HG02938 (cell line): ENCODE data around the gene TVP23A.
A peak's percentile ranks its signal among the peaks of the same experiment; 100 is the strongest.
"Not testable (repeated sequence)": the region's sequence is repeated elsewhere in the genome, so short reads cannot be mapped to it uniquely, and the experiment has no call there.

ENCODE experiments used
- ATAC-seq: cut with Tn5 transposase; IDR thresholded peaks from one replicate; pipeline ENCODE4 v1.9.1; 2021; ENCODE audit warnings: mild to moderate bottlenecking, moderate library complexity; ENCODE audit not compliant: unreplicated experiment

TVP23A gene

DNA sequence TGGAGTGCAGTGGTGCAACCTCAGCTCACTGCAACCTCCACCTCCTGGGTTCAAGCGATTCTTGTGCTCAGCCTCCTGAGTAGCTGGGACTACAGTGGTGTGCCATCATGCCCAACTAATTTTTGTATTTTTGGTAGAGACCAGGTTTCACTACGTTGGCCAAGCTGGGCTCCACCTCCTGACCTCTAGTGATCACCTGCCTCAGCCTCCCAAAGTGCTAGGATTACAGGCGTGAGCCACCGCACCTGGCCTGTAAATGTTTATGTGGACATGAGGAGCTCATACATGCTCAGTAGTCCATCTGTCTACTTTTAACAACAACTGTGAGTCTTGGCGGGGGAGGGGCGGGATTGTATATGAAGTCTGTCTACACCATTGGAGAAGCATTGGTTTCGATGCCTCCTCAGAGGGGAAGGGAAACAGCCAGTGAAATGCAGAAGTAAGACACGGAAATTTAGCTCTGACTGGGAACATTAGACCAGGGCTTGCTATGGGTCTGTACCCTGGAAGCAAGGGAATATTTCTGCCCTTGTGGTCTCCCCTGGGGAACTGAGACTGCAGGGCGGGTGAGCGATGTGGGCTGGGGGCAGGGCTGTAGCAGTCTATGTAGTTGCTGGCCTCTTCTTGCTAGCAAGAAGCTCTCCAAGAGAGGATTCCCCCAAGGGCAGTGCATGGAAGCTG lies 65.6 kb downstream of the TVP23A start:
- ATAC-seq, result no peak

DNA sequence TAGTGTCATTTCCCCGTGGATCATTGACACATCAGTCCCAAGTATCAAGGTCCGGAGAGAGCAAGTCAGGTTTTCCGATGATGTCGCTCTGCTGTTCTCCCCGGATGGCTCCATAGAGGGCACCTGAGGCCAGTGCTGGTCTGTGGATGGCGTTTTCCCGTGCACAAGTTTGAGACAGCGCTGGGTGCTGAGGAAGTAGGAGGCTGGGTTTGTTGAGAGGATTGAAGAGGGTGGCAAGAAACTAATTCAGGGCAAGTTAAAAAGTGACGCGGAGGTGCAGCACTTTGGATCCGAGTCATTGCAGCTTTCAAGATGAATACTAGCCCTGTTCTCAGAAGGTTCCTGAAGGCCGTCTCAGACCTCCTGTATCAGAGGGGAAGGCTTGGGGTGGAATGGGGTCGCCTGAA lies 67.3 kb downstream of the TVP23A start:
- no peak for ATAC-seq

DNA sequence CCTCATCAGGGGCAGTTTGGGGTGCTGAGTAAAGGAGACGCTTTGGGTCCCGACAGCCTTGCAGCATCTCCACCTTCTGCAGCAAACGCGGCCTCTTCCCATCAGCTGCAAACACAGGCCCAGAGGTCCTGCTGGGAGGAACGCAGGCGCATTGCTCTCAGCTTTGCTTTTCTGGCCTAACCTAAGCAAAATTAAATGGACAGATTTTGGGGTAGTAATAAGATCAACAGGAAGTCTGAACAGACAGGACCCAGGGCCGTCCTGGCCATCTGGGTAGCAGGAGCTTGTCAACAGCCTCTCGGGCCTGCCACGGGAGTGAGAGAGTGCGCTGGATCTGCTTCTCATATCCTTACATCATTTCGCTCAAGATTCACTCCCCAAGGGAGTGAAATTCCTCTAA lies 67.8 kb downstream of the TVP23A start:
- no peak for ATAC-seq

DNA sequence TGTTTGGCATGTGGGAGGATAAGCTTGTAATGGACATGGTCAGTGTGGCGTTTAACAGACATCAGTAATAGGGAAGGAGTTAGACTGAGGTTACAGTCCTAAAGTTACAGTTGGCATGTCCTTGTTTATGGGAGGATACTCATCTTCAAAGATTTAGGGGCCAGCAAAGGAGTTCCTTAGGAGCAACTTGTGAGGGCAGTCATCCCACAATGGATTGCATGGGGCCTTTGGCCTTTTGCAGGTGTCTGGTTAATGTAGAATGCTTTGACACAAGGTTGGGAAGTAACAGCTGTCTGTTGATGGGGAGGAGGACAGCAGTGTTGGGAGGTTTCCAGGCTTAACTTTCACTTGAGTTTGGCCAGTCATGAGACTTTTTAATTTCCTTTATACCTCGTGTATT lies 72.8 kb downstream of the TVP23A start:
- ATAC-seq, result no peak

DNA sequence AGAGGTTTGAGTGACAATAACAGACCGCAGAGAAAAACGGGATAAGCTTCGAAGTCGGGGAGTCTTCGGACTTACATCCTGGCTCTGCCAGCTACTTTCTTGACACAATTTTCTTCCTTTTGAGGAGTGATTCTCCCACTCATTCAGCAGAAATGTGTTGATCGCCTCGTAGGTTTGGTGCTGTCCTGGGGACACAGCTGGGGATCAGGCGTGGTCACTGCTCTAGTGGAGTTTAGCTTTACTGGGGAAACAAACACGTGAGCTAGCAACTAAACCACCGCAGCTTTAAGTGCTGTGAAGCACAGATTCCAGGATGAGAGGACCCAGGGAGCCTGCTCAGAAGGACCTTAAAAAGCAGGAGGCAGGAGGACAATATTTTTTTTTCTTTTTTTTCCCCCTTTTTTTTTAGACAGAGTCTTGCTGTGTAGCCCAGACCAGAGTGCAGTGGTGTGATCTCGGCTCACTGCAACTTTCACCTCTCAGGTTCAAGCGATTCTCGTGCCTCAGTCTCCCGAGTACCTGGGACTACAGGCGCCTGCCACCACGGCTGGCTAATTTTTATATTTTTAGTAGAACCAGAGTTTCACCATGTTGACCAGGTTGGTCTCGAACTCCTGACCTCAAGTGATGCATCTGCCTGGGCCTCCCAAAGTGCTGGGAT lies 74.1 kb downstream of the TVP23A start:
- ATAC-seq, result peak; percentile 11

DNA sequence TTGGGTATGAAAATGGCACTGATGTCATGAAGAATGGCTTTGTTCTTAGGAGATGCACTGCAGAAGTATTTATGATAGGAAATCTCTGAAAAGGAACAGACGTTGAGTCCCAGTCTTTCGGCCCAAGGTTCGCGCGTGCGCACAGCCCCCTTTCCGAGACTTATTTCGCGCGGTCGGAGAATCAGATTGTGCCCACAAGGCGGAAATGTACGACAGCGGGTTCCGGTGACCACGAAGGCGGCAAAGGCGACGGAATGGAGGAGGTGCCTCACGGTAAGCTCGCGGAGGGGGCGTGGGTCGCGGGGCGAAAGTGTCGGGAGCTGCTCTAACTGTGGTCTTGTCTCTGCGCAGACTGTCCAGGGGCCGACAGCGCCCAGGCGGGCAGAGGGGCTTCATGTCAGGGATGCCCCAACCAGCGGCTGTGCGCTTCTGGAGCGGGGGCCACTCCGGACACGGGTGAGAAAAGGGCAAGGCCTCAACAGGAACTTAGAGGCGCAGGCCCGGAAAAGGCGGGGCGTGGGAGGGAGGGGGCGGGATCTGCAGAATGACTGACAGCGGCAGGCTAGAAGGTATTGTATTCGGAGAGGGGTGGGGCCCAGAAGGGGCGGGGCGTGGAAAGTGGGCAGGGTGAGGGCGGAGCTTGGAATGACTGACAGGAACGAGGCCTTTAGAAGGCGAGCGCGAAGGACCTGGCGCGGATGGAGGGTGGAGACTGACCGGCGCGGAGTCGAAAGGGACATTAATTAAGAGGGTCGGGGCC lies 74.8 kb downstream of the TVP23A start, which contains the start of gene NUBP1:
Gene NUBP1 (plus strand): TSS at position 233 of the 760 bp plus-strand sequence. CDS start 22 bp downstream, at position 255.
- ATAC-seq, result peak; percentile 72

DNA sequence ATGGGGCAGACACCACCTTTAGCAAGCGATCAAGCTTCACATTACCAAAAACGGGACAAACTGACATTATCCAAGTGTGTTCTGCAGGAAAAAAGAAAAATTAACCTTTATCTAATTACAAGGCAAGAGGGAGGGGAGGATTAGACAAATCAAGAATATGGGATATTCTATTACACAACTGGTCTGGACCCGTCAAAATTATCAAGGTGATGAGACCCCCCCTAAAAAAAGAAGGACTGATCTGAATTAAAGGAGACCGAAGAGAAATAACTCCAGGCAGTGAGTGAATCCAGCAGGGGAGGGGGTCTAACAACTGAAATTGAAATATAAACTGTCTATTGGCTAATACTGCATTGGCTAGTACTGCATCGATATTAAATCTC lies 75.4 kb downstream of the TVP23A start:
- no peak for ATAC-seq

DNA sequence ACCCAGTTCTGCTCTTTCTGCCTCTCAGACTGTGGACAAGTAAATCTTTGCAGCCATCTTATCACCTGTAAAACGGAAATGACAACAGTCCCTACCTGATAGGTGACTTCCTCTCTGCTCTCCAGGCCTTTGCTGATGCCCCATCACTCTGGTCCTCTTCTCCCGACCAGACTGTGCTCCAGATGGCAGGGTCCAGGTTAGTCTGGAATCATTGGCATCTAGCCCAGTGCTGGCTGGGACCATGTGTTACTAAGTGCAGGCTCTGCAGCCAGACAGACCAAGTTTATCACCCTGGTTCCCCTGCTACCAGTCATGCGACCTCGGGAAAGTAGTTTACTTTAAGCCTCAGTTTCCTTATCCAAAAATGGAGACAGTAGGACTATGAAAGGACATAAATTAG lies 76.8 kb downstream of the TVP23A start:
- no peak for ATAC-seq

DNA sequence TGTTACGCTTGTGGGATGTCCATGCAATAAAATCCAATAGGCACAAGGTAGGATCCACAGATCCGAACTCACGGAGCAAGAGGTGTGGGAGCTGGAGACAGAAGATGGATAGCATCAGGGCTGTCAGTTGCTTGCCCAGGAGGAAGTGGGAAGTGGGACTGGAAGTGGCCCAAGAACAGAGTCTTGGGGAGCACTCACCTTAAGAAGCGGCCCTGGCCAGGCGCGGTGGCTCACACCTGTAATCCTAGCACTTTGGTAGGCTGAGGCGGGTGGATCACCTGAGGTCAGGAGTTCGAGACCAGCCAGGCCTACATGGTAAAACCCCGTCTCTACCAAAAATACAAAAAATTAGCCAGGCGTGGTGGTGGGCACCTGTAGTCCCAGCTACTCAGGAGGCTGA lies 77.3 kb downstream of the TVP23A start:
- not testable (repeated sequence) for ATAC-seq

DNA sequence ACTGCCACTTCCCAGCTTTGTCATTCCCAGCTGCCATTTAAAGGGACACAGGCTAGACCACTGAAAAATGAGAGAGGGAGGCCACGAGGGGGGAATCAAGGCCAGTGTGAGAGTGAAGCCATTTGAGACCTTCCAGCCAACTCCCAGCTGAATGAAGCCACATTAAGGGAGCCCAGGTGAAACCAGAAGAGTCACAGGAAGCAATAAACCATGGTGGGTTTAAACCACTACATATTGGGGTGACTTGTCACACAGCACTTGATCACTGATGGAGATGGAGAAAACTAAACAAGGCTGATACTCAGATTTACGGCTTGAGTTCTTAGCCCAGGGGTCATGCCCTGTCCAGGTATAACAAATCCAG lies 77.8 kb downstream of the TVP23A start:
- ATAC-seq, result no peak

DNA sequence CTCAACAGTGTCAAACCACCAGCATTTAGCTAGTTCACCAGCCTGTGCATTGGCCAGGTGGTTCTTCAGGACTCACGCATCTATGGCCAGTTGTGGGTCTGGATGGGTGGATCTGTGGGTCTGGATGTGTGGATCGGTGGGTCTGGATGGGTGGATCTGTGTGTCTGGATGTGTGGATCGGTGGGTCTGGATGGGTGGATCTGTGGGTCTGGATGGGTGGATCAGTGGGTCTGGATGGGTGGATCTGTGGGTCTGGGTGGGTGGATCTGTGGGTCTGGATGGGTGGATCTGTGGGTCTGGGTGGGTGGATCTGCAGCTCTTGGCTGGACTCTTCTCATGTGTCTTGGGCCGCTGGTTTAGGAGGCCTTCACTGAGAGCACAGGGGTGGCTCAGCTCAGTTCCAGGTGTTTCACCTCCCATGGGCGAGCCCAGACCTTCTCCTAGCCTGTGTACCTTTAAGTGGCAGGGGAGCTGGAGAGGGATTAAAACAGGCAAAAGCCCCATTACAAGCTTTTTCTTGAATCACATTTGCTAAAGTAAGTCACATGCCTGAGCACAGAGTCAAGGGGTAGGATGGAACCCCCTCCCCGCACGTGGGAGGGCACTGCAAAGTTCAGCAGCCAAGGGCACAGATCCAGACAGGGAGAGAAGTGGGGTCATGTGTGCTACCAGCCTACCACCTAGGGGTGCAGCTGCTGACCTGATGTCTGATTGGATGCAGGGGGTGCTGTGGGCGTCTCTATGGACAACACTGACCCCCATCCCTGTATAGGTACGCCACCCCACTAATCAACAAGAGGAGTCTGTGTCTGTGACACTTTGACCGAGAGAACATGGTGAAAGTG lies 78.4 kb downstream of the TVP23A start:
- ATAC-seq, result no peak

DNA sequence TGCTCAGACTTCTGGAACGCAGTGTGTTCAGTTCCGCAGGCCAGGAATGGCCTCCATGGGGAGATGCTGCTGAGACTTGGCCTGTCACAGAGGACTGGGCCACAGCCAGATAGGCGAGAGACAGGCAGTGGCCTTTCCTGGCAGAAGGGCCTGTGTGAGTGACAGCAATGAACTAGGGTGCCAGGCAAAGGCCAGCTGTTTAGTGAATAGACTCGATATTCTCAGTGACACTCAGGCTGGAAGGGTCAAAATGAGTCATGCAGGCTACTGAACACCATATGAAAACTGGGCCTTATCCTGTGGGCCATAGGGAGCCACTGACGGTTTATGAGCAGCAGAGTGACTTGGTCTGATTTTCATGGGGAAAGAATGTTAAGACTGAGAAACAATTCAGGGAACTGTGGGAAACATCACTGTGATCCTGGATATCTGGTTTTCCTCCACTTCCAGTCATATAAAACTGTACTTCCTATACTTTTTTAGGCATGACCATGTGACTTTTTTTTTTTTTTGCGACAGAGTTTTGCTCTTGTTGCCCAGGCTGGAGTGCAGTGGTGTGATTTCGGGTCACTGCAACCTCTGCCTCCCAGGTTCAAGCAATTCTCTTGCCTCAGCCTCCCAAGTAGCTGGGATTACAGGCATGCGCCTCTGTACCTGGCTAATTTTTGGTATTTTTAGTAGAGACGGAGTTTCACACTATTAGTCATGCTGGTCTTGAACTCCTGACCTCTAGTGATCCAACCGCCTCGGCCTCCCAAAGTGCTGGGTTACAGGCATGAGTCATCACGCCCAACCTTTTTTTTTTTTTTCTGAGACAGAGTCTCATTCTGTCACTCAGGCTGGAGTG lies 80.1 kb downstream of the TVP23A start:
- ATAC-seq, result peak; percentile 67

DNA sequence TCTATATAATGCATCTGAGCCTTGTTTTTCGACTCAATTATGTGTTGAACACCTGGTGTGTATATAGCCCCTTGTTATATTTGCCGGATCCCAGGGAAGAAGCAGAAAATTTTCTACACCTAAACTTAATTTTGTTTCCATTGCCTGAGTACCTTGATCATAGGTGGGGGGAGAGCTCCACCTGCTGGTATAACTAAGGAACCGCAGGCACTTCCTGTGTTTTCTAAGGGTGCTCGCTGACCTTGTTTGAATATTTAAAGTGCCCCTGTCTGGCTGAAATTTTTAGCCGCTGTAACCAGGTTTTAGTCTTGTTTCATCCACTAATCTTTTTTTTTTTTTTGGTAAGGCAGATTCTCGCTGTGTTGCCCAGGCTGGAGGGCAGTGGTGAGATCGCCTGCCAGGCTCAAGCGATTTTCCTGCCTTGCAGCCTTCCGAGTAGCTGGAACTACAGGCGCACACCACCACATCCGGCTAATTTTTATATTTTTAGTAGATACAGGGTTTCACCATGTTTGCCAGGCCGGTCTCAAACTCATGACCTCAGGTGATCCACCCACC lies 81.4 kb downstream of the TVP23A start:
- ATAC-seq, result peak; percentile 42

DNA sequence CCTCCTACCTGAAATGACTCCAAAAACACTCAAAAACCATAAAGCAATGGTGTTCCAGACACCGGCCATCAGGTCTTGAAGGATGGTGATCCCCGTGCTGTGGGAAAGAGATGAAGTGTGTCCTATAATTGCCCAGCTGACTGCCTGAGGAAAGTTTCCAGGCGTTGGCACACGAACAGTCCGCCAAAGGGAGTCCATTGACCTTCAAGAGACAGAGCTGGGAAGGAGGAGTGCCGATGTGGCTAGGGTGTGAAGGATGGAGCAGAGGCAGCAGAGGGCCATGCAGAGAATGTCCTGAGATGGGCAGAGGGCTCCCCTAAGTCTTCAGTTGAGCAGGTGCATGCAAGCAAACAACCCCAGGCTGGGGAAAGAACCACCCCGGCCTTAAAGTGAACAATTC lies 86.8 kb downstream of the TVP23A start:
- no peak for ATAC-seq

DNA sequence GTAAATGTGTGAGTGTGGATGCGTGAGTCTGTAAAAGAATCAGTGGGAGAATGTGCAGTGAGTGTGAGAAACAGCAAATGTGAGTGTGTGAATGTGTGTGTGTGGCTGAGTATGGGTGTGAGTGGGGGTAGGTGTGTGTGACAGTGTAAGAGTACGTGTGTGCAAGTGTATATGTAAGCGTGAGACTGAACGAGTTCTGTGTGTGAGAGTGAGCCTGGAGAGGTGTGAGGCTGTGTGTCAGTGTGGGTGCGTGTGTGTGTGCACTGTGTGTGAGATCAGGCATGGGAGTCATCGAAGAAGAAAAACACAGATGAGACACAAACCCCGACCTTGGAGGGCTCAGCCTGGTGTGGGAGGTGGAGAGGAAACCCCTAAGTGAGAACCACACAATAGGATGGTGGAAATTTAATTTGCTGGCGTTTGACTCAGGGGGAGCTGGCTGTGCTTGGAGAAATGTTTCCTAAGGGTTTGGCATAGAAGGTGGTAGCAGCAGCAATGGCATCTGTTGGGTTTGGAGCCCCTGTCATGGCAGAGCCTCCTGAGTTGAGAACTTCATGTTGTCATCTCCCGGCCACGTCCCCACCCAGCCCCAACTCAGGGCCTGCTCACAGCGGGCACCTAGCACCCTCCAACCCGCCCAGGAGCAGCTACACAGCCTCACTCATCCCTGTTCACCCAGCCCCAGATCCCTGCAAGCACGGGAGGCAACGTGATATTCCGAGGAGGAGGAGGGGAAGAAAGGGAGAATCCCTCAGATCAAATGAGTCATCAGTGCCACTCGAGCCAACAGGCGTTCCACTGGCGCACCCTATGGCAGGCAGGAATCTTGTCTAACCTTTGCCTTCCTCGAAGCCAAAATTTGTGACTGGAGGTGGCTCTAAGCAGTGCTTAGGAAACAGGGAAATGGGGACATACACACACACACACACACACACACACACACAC lies 89.2 kb downstream of the TVP23A start:
- no peak for ATAC-seq

DNA sequence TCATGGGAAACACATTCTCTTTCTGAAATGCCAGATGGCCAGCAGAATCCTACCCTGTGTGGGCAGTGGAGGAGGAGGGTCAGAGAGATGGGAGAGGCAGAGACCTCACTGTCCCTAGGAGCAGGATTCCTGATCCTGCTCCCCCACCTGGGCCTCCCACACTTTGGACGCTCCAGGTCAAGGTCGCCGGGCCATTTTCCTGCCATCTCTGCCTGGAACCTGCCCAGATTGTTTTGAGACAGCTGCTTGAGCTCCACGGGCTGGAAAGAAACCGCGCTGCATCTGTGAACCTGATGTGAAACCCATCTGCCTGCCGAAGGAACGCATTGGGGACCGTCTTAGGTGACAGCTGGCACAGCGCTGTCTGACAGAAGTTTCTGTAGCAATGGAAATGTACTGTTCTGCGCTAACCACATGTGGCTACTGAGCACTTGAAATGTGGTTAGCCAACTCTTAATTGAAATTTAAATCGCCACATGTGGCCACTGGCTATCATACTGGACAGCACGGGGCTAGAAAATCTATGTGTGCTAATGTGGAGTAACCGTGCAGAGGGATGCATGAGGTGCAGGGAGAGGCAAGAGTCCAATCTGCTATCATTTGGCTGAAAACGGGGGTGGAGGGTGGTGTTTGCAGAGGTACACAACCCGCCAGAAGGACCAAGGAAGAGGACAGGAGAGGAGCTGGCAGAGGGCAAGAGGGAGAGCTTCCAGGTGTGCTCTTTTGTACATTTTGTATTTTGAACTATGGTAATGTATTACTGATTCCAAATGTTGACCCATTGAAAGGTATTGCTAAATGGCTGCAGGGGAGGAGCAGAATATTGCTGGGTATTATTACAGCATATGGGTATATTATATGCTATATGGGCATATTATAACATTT lies 90.3 kb downstream of the TVP23A start:
- no peak for ATAC-seq
